ENCODE measurements around the gene LRRC37A3. TPM values are rescaled to one million over a fixed set of nuclear protein-coding genes. Genes with fewer than 3 reads are reported as not detected.
"Not testable (repeated sequence)": the region's sequence is repeated elsewhere in the genome, so short reads cannot be mapped to it uniquely, and the experiment has no call there.

LRRC37A3 gene
- total RNA-seq, 1 experiment from 2014 or later = 5.8 TPM

GRCh38 chr17:64847504-64848466, 71.5 kb downstream of the LRRC37A3 start:
- H3K27me3 Mint-ChIP-seq (ENCODE audit: insufficient read depth, unreplicated experiment); H3K4me1 Mint-ChIP-seq (ENCODE audit: low read depth, unreplicated experiment); H3K4me3 ChIP-seq (ENCODE audit: low read depth, low read length); POLR2A ChIA-PET; H3K4me3 Mint-ChIP-seq (ENCODE audit: unreplicated experiment); H3K9me3 ChIP-seq; H3K27ac Mint-ChIP-seq (ENCODE audit: unreplicated experiment); H3K36me3 Mint-ChIP-seq (ENCODE audit: insufficient read depth, unreplicated experiment); intact Hi-C loops (cut with micrococcal nuclease; ENCODE audit: unreplicated experiment); H3K4me1 ChIP-seq; H3K27me3 ChIP-seq (replicated peaks; ENCODE audit: control insufficient read depth, insufficient read depth, low read length); H3K36me3 ChIP-seq (ENCODE audit: control insufficient read depth, insufficient read depth, low read length); BruUV-seq (replicated peaks); H3K9me3 Mint-ChIP-seq (ENCODE audit: unreplicated experiment); CTCF ChIA-PET: not testable (repeated sequence)
- DNase-seq = peak; percentile 59 to 74
- TF ChIP-seq, protein P1, sequence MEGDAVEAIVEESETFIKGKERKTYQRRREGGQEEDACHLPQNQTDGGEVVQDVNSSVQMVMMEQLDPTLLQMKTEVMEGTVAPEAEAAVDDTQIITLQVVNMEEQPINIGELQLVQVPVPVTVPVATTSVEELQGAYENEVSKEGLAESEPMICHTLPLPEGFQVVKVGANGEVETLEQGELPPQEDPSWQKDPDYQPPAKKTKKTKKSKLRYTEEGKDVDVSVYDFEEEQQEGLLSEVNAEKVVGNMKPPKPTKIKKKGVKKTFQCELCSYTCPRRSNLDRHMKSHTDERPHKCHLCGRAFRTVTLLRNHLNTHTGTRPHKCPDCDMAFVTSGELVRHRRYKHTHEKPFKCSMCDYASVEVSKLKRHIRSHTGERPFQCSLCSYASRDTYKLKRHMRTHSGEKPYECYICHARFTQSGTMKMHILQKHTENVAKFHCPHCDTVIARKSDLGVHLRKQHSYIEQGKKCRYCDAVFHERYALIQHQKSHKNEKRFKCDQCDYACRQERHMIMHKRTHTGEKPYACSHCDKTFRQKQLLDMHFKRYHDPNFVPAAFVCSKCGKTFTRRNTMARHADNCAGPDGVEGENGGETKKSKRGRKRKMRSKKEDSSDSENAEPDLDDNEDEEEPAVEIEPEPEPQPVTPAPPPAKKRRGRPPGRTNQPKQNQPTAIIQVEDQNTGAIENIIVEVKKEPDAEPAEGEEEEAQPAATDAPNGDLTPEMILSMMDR (IDR thresholded peaks at IDR 0.05; ENCODE audit: insufficient read depth in 1 of 2, low read depth in 1 of 2, low read length in 1 of 2, severe bottlenecking in 1 of 2, unreplicated experiment in 1 of 2) = peak; percentile 48 to 67

DNA sequence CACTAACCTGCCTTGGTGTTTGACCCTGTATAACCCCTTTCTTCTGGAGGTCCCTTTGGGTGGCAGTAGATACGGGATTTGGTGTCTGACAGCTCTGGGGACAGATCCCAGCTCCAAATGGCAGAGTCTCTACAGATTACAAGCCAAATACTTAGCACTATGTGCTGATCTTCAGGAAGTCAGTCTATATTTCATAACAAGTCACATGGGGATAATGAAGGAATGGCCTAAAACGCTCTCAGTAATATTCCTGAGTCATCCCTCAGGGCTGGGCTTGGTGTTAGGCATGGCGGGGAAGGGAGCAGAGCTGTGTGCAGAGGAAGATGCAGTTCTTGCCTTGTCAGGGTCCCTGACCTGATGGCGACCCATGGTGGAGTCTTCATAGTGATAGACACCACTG, 72.4 kb downstream of the LRRC37A3 start:
- BruUV-seq (replicated peaks); H3K27me3 ChIP-seq (replicated peaks; ENCODE audit: control insufficient read depth, insufficient read depth, low read length); CTCF ChIA-PET; H3K27ac Mint-ChIP-seq (ENCODE audit: unreplicated experiment); H3K36me3 ChIP-seq (ENCODE audit: control insufficient read depth, insufficient read depth, low read length); H3K4me1 Mint-ChIP-seq (ENCODE audit: low read depth, unreplicated experiment); H3K9me3 ChIP-seq; H3K4me3 Mint-ChIP-seq (ENCODE audit: unreplicated experiment); H3K36me3 Mint-ChIP-seq (ENCODE audit: insufficient read depth, unreplicated experiment); H3K4me3 ChIP-seq (ENCODE audit: low read depth, low read length); intact Hi-C loops (cut with micrococcal nuclease; ENCODE audit: unreplicated experiment); H3K27me3 Mint-ChIP-seq (ENCODE audit: insufficient read depth, unreplicated experiment); DNase-seq; H3K4me1 ChIP-seq; H3K9me3 Mint-ChIP-seq (ENCODE audit: unreplicated experiment); POLR2A ChIA-PET: not testable (repeated sequence)

- H3K36me3 Mint-ChIP-seq (ENCODE audit: insufficient read depth, unreplicated experiment); intact Hi-C loops (cut with micrococcal nuclease; ENCODE audit: unreplicated experiment); POLR2A ChIA-PET; BruUV-seq (replicated peaks); H3K4me3 Mint-ChIP-seq (ENCODE audit: unreplicated experiment); H3K27me3 Mint-ChIP-seq (ENCODE audit: insufficient read depth, unreplicated experiment); CTCF ChIA-PET; H3K27ac Mint-ChIP-seq (ENCODE audit: unreplicated experiment); H3K4me1 Mint-ChIP-seq (ENCODE audit: low read depth, unreplicated experiment); H3K36me3 ChIP-seq (ENCODE audit: control insufficient read depth, insufficient read depth, low read length); H3K4me3 ChIP-seq (ENCODE audit: low read depth, low read length); H3K9me3 ChIP-seq; H3K4me1 ChIP-seq; H3K9me3 Mint-ChIP-seq (ENCODE audit: unreplicated experiment); DNase-seq; H3K27me3 ChIP-seq (replicated peaks; ENCODE audit: control insufficient read depth, insufficient read depth, low read length): not testable (repeated sequence)
Measured at GRCh38 chr17:64843918-64844317, 75.4 kb downstream of the LRRC37A3 start.

- H3K9me3 ChIP-seq; H3K4me1 Mint-ChIP-seq (ENCODE audit: low read depth, unreplicated experiment); H3K4me3 Mint-ChIP-seq (ENCODE audit: unreplicated experiment); BruUV-seq (replicated peaks); H3K9me3 Mint-ChIP-seq (ENCODE audit: unreplicated experiment); CTCF ChIA-PET; intact Hi-C loops (cut with micrococcal nuclease; ENCODE audit: unreplicated experiment); H3K4me3 ChIP-seq (ENCODE audit: low read depth, low read length); H3K27me3 ChIP-seq (replicated peaks; ENCODE audit: control insufficient read depth, insufficient read depth, low read length); H3K4me1 ChIP-seq; H3K36me3 Mint-ChIP-seq (ENCODE audit: insufficient read depth, unreplicated experiment); H3K27me3 Mint-ChIP-seq (ENCODE audit: insufficient read depth, unreplicated experiment); H3K36me3 ChIP-seq (ENCODE audit: control insufficient read depth, insufficient read depth, low read length); DNase-seq; H3K27ac Mint-ChIP-seq (ENCODE audit: unreplicated experiment); POLR2A ChIA-PET: not testable (repeated sequence)
Measured at GRCh38 chr17:64842900-64843299, 76.4 kb downstream of the LRRC37A3 start.

DNA sequence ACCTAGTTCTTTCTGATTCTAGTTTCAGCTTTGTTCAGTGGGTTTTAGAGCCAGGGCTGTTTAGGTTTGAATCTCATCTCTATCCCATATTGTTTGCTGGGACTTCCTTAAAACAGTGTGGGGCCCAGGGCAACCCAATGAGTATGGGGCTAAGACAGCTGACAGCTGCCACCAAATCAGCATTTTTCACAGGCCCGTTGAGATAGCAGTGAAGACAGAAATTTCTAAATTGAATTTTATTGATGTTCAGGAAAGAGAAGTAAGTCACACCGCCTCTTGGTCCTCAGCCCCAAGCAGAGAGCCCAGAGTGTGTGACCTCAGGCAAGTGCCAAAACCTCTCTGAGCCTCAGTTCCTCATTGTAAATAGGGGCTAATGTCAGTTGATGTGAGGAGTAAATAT, 78.3 kb downstream of the LRRC37A3 start:
- H3K4me1 Mint-ChIP-seq (ENCODE audit: low read depth, unreplicated experiment) = peaks cover 13% of the 10 kb centered on the region
- DNase-seq; H3K4me3 ChIP-seq (ENCODE audit: low read depth, low read length); POLR2A ChIA-PET; H3K27ac Mint-ChIP-seq (ENCODE audit: unreplicated experiment); H3K9me3 ChIP-seq; H3K36me3 Mint-ChIP-seq (ENCODE audit: insufficient read depth, unreplicated experiment); H3K4me1 ChIP-seq; H3K27me3 ChIP-seq (replicated peaks; ENCODE audit: control insufficient read depth, insufficient read depth, low read length); intact Hi-C loops (cut with micrococcal nuclease; ENCODE audit: unreplicated experiment); H3K27me3 Mint-ChIP-seq (ENCODE audit: insufficient read depth, unreplicated experiment); H3K36me3 ChIP-seq (ENCODE audit: control insufficient read depth, insufficient read depth, low read length); H3K9me3 Mint-ChIP-seq (ENCODE audit: unreplicated experiment); CTCF ChIA-PET; BruUV-seq (replicated peaks); H3K4me3 Mint-ChIP-seq (ENCODE audit: unreplicated experiment): not testable (repeated sequence)

DNA sequence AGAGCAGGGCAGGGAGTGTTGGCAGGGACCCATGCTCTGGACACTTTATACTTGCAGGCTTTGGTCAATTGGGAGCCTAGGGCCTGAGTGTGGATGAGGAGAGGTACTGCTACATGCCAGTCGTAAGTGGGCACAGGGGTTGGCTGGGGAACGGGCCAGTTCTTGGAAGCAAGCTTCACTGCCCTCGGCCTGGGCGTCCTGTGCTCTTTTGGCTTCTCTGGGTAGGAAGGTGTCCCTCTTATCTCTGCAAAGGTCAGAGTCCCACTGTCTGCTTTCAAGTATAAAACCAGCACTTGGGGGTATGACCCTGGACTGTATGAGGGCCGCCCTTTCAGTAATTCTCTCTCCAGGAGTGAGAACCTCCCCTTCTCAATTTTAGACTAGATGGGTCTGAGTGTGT, 80.8 kb downstream of the LRRC37A3 start:
- H3K9me3 Mint-ChIP-seq (ENCODE audit: unreplicated experiment); H3K36me3 ChIP-seq (ENCODE audit: control insufficient read depth, insufficient read depth, low read length); H3K36me3 Mint-ChIP-seq (ENCODE audit: insufficient read depth, unreplicated experiment); H3K9me3 ChIP-seq; H3K4me3 ChIP-seq (ENCODE audit: low read depth, low read length); BruUV-seq (replicated peaks); DNase-seq; H3K27me3 ChIP-seq (replicated peaks; ENCODE audit: control insufficient read depth, insufficient read depth, low read length); intact Hi-C loops (cut with micrococcal nuclease; ENCODE audit: unreplicated experiment); CTCF ChIA-PET; H3K4me1 ChIP-seq; H3K4me3 Mint-ChIP-seq (ENCODE audit: unreplicated experiment); H3K27ac Mint-ChIP-seq (ENCODE audit: unreplicated experiment); H3K27me3 Mint-ChIP-seq (ENCODE audit: insufficient read depth, unreplicated experiment): not testable (repeated sequence)
- peaks cover 16% of the 10 kb centered on the region for H3K4me1 Mint-ChIP-seq (ENCODE audit: low read depth, unreplicated experiment)
- POLR2A ChIA-PET = interaction anchor here (0.6 to 0.7 kb wide), 2 partner anchors 58 to 371 kb away, joined by 3 to 9 read pairs; no protein-coding TSS in a partner anchor
